K562 (cell line): ENCODE measurements around the gene TANC1.

Source experiments
- CTCF ChIP-seq, 3 experiments: IDR thresholded peaks in 2 of 3; conservative IDR thresholded peaks in 1 of 3; 2 replicates each; pipeline ENCODE4 v1.5.1; 2011 to 2012; ENCODE audit warnings: low read length in 3 of 3, mild to moderate bottlenecking in 3 of 3, control low read depth in 2 of 3, improper control_type of control experiment in 1 of 3, inconsistent platforms in 1 of 3, low read depth in 1 of 3, mixed read lengths in 1 of 3, moderate library complexity in 1 of 3; ENCODE audit not compliant: insufficient read depth in 2 of 3
- EP300 ChIP-seq: IDR thresholded peaks from 2 replicates; pipeline ENCODE4 v1.6.1; 2012; ENCODE audit warnings: low read length, improper control_type of control experiment
- NR3C1 ChIP-seq: sonication (generic); formaldehyde crosslinking; IDR thresholded peaks from 2 replicates; pipeline ENCODE4 v1.8.1; 2022; ENCODE audit warnings: missing genetic modification reagents
- POLR2AphosphoS5 ChIP-seq: IDR thresholded peaks from 2 replicates; pipeline ENCODE4 v1.6.1; 2011; ENCODE audit warnings: mild to moderate bottlenecking, low read depth, low read length, moderate library complexity; ENCODE audit not compliant: control insufficient read depth, insufficient read depth
- SP1 ChIP-seq: sonication (generic); formaldehyde crosslinking; IDR thresholded peaks from 2 replicates; pipeline ENCODE4 v1.8.1; 2022; ENCODE audit warnings: mild to moderate bottlenecking, missing genetic modification reagents
- TCF15 ChIP-seq: fragments of 250-450 bp; sonication (Bioruptor Pico); IDR thresholded peaks from 2 replicates; pipeline ENCODE4 v1.8.0; 2022; ENCODE audit warnings: moderate library complexity, mild to moderate bottlenecking, inconsistent platforms
- TEAD4 ChIP-seq, 2 experiments: sonication (generic) in 1 of 2; formaldehyde crosslinking in 1 of 2; IDR thresholded peaks; 2 replicates each; pipeline versions ENCODE4 v1.6.1 to v1.8.0; 2012 to 2022; ENCODE audit warnings: borderline replicate concordance in 1 of 2, inconsistent platforms in 1 of 2, low read length in 1 of 2, mild to moderate bottlenecking in 1 of 2, missing genetic modification reagents in 1 of 2
- ZFX ChIP-seq: sonication (generic); formaldehyde crosslinking; IDR thresholded peaks from 2 replicates; pipeline ENCODE4 v1.8.0; 2022; ENCODE audit warnings: mild to moderate bottlenecking, missing genetic modification reagents, moderate library complexity
- ZNF143 ChIP-seq: sonication (generic); formaldehyde crosslinking; IDR thresholded peaks from 2 replicates; pipeline ENCODE4 v1.9.0; 2022; ENCODE audit warnings: mild to moderate bottlenecking, missing genetic modification reagents
- ZNF253 ChIP-seq: fragments of 250-450 bp; sonication (Bioruptor Pico); conservative IDR thresholded peaks from 2 replicates; pipeline ENCODE4 v1.6.1; 2021; ENCODE audit warnings: mild to moderate bottlenecking
- TF ChIP-seq, protein P1 (sequence below): fragments of 250-450 bp; sonication (Bioruptor Pico); IDR thresholded peaks from 2 replicates; pipeline ENCODE4 v1.5.0; 2021
- TF ChIP-seq, protein P2 (sequence below): fragments of 450-650 bp; formaldehyde crosslinking; IDR thresholded peaks from 2 replicates; pipeline ENCODE4 v1.4.0; 2022; ENCODE audit warnings: missing genetic modification characterization
- TF ChIP-seq, protein P3 (sequence below): fragments of 250-450 bp; sonication (Bioruptor Pico); IDR thresholded peaks from 2 replicates; pipeline ENCODE4 v1.9.0; 2021; ENCODE audit warnings: mild to moderate bottlenecking, inconsistent platforms

GRCh38 chr2:159194241-159194640 is 225.8 kb downstream of the TANC1 start:
- no peak for TF ChIP-seq TEAD4 (IDR thresholded peaks at IDR 0.05; ENCODE audit: low read length)
- TF ChIP-seq TEAD4 (CRISPR knock-in tag; IDR thresholded peaks at IDR 0.05; ENCODE audit: borderline replicate concordance) = no peak
- TF ChIP-seq POLR2AphosphoS5 = no peak
- no peak for TF ChIP-seq SP1 (CRISPR knock-in tag)
- TF ChIP-seq ZFX (CRISPR knock-in tag) = no peak
- TF ChIP-seq, protein P1, sequence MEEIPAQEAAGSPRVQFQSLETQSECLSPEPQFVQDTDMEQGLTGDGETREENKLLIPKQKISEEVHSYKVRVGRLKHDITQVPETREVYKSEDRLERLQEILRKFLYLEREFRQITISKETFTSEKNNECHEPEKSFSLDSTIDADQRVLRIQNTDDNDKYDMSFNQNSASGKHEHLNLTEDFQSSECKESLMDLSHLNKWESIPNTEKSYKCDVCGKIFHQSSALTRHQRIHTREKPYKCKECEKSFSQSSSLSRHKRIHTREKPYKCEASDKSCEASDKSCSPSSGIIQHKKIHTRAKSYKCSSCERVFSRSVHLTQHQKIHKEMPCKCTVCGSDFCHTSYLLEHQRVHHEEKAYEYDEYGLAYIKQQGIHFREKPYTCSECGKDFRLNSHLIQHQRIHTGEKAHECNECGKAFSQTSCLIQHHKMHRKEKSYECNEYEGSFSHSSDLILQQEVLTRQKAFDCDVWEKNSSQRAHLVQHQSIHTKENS (CRISPR knock-in tag) = no peak
- no peak for TF ChIP-seq ZNF253
- TF ChIP-seq EP300 = no peak
- TF ChIP-seq, protein P2, sequence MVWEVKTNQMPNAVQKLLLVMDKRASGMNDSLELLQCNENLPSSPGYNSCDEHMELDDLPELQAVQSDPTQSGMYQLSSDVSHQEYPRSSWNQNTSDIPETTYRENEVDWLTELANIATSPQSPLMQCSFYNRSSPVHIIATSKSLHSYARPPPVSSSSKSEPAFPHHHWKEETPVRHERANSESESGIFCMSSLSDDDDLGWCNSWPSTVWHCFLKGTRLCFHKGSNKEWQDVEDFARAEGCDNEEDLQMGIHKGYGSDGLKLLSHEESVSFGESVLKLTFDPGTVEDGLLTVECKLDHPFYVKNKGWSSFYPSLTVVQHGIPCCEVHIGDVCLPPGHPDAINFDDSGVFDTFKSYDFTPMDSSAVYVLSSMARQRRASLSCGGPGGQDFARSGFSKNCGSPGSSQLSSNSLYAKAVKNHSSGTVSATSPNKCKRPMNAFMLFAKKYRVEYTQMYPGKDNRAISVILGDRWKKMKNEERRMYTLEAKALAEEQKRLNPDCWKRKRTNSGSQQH (CRISPR knock-in tag) = no peak
- TF ChIP-seq, protein P3, sequence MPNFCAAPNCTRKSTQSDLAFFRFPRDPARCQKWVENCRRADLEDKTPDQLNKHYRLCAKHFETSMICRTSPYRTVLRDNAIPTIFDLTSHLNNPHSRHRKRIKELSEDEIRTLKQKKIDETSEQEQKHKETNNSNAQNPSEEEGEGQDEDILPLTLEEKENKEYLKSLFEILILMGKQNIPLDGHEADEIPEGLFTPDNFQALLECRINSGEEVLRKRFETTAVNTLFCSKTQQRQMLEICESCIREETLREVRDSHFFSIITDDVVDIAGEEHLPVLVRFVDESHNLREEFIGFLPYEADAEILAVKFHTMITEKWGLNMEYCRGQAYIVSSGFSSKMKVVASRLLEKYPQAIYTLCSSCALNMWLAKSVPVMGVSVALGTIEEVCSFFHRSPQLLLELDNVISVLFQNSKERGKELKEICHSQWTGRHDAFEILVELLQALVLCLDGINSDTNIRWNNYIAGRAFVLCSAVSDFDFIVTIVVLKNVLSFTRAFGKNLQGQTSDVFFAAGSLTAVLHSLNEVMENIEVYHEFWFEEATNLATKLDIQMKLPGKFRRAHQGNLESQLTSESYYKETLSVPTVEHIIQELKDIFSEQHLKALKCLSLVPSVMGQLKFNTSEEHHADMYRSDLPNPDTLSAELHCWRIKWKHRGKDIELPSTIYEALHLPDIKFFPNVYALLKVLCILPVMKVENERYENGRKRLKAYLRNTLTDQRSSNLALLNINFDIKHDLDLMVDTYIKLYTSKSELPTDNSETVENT = no peak
- TF ChIP-seq TCF15 = no peak
- TF ChIP-seq CTCF (IDR thresholded peaks at IDR 0.05 in 2 of 3, conservative IDR thresholded peaks at IDR 0.05 in 1 of 3; ENCODE audit: insufficient read depth in 2 of 3, low read depth in 1 of 3, low read length in 3 of 3) = no peak
- TF ChIP-seq NR3C1 (CRISPR knock-in tag) = no peak
- no peak for TF ChIP-seq ZNF143
